DND-41 (cell line): ENCODE results near the gene NDUFB11.

Source experiments
- CTCF ChIP-seq: IDR thresholded peaks from 2 replicates; pipeline ENCODE4 v1.5.1; 2012; ENCODE audit warnings: borderline replicate concordance, low read length, moderate library complexity, mild to moderate bottlenecking; ENCODE audit not compliant: poor library complexity, severe bottlenecking; ENCODE audit errors: extremely low read depth
- EZH2 ChIP-seq: IDR thresholded peaks from 3 replicates; pipeline ENCODE4 v1.6.1; 2012; ENCODE audit warnings: borderline replicate concordance, low read depth, mild to moderate bottlenecking, moderate library complexity, low read length, inconsistent platforms; ENCODE audit not compliant: severe bottlenecking

- TF ChIP-seq CTCF (no peak), EZH2 (no peak)
These were observed 31.7 kb upstream of the NDUFB11 start for GRCh38 chrX:47176101-47176740.
